ENCODE measurements around the gene LY86.
A peak's percentile ranks its signal among the peaks of the same experiment; 100 is the strongest.

The LY86 gene

DNA sequence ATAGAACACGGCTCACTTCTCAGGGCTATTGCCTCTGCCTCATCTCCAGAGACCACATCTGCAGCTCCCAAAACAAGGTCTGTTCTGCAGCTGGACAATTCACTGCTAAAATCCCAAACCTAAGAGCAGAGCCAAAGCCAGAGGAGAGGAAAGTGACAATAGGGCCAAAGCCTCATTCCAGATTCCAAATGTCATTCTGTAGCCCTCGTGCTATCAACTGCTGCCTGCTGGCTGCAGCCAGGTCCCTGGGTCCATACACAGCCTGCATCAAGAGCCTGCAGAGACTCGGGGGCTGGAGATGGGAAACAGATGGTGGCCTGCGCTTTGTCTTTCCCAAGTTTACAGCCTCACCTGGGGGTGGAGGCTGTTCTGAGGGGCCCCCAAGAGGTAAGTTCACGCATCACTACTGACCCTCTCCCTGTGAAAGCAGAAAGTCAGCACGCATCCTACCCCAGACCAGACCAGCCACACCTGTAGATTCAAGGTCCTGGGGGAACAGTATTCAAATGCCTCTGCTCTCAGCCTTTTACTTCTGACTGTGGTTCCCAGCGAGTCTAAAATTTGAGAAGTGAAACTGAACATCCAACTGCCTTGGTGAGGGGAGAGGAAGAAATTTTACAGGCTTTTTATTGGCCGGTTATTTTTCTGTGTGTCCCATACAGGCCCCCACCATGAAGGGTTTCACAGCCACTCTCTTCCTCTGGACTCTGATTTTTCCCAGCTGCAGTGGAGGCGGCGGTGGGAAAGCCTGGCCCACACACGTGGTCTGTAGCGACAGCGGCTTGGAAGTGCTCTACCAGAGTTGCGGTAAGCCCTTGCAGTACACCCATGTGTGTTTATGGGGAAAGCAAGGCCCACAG lies at the start of gene LY86:
Gene LY86 (plus strand): TSS at position 657 of the 860 bp plus-strand sequence. CDS start 15 bp downstream, at position 672.
- DNase-seq (ENCODE audit: low read depth, low spot score) = no peak

DNA sequence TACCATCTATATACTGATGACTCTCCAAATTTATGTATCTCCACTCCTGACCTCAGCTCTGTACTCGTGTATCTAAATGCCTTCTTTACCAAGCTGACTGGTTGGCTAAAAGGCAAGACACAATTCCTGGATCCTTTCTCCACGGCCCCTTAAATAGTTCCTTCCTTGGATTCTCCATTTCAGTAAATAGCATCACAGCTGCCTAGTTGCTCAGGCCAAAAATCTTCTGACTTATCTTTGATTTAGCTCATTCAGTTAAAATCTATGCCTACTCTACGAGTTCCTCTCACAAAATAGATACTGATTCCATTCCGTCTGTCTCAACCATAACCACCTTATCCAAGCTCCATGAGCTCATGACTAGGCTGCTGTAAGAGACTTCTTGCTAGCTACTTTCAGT lies 49.5 kb upstream of the LY86 start:
- no peak for DNase-seq (ENCODE audit: low read depth, low spot score)

DNA sequence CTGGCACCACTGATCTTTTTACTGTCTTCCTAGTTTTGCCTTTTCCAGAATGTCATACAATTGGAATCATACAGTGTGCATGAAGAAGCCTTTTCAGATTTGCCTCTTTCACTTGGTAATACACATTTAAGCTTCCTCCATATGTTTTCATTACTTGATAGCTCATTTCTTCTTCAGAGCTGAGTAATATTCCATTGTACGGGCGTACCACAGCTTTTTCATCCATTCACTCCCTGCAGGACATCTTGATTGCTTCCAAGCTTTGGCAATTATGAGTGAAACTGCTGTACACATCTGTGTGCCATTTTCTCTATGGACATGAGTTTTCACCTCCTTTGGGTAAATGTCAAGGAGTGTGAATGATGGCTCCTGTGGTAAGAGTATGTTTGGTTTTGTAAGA lies 46.2 kb upstream of the LY86 start:
- DNase-seq (ENCODE audit: low read depth, low spot score) = no peak

GRCh38 chr6:6543181-6543879 lies 45.2 kb upstream of the LY86 start:
- DNase-seq (ENCODE audit: low read depth, low spot score) = no peak

GRCh38 chr6:6545616-6546317 lies 42.8 kb upstream of the LY86 start:
- no peak for DNase-seq (ENCODE audit: low read depth, low spot score)

DNA sequence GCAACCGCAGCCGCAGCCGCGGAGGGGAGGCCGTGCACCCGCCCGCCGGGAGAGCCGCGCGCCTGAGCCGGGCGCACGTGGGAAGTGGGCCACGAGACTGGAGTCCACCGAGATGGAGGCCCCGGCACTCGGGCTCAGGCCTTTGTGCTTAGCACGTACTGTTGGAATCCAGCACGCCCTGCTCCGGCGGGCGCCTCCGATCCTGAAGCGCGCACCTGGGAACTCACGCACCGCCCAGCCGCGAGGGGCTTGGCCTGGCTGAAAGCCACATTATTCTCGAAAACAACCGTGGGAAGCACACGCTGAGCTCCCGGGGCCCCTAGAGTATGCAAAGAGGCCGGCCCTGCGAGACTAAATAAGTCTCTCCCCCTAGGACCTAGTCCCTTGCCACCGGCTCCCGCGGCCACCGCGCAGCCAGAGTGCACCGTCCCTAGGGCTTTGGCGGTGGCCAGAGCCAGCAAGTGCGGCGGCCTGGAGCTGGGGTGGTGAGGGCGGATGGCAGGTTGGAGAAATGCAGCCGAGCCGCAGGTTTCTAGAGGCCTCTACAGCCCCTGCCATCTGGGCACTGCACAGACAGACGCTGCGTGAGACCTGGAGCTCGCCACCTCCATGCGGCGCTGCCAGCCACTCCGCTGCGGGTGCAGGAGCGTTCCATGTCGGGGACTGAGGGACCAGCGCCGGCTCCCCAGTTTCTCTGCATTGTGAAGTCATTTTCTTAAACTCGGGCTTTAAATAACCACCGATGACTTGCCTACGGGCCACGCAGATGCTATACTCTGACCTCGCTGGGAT lies 42.0 kb upstream of the LY86 start:
- no peak for DNase-seq (ENCODE audit: low read depth, low spot score)

DNA sequence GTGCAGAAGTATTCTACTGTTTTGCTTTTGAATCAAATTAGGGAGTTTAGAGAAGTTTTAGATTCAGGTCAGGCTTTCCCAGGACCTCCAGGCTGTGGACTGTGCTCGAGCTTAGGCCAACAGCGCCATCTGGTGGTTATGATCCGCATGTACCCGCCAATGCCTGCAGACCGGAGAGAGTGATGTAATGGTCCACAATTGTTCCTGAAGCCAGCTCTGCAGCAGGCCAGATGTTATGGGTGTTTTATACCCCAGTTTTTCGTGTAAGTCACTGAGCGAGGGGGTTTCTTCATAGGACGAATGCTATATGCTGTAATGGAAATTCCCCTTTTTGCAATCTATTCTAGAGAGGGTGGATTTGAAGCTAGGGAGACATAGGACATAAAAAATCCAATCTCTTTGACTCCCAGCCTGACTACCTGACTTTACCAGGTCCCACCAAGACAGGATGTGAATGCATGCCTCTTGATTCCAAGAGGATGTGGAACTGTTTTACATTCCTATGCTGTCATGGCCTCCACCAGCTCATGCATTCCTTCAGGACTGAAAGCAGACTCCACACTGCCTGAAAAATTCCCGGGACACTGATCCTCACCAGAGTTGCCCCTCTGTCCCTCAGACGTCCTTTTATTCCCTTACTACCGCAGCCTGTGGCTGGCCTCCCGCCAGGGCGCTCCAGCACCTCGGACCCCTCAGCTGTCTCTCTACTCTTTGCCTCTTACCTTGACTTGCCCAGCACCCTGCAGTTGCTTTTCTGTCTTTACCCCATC lies 41.2 kb upstream of the LY86 start:
- DNase-seq (ENCODE audit: low read depth, low spot score) = peak; percentile 64

- no peak for DNase-seq (ENCODE audit: low read depth, low spot score)
These were observed 32.3 kb upstream of the LY86 start for GRCh38 chr6:6556161-6556737.

DNA sequence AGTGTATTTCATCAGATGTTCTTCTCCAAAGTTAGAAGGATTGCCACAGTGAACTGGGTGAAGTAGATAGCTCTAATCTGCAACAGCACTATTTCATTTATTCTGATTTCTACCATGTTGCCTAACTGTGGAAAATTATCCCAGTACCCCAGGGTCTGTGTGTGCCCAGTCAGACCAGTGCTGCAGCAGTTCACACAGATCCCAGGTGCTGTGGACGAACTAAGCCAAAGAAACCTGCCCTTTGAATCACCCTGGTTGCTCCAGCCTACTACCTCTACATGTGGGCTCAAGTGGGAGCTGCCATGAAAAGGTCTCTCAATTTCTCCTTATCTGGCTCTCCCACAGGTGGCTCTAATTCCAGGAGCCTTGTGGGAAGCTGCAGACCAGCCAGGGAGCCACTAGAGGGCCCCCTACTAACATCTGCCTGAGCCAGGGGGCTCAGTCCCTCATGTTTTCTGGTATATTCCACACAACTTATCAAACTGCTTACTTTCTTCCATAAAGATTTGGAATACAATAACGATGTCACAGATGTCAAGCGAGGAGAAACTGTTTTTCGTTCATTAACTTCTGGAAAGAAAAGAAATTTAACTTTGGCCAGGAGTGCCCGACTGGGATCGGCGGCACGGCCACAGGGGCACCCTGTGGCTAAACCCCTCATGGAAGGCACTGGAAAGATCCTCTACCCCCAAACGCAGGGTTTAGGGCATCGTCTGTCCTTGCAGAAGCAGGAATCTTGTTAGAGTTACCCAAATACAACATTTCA lies 31.6 kb upstream of the LY86 start:
- DNase-seq (ENCODE audit: low read depth, low spot score) = no peak

DNA sequence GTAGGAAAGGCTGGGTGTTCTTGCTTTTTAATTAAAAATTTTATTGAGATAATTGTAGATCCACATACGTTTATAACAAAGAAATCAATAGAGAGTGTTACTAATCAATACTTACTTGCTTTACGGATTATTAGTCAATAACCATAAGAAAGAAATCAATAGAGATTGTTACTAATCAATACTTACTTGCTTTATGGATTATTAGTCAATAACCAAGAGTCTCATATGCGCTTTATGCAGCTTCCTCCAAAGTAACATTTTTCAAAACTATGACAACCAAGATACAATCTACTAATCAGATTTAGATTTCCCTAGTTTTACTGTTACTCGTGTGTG lies 31.0 kb upstream of the LY86 start:
- DNase-seq (ENCODE audit: low read depth, low spot score) = no peak

GRCh38 chr6:6557886-6558285 lies 30.6 kb upstream of the LY86 start:
- DNase-seq (ENCODE audit: low read depth, low spot score) = no peak

- DNase-seq (ENCODE audit: low read depth, low spot score) = no peak
These were observed 28.4 kb upstream of the LY86 start for GRCh38 chr6:6559994-6560570.

DNA sequence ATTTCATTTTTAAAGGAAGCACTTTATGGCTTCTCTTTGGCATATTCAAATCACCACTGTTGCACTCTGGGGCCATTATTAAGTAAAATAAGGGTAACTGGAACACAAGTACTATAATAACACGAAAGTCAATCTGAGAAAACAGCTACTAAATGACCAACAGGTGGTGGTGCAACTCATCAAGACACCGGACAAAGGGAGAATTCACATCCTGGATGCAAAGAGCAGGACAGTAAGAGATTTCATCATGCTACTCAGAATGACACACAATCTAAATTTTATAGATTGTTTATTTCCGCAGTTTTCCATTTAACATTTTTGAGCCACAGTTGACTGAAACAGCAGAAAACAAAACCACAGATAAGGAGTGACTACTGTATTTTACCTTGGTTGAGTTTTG lies 27.6 kb upstream of the LY86 start:
- DNase-seq (ENCODE audit: low read depth, low spot score) = no peak

DNA sequence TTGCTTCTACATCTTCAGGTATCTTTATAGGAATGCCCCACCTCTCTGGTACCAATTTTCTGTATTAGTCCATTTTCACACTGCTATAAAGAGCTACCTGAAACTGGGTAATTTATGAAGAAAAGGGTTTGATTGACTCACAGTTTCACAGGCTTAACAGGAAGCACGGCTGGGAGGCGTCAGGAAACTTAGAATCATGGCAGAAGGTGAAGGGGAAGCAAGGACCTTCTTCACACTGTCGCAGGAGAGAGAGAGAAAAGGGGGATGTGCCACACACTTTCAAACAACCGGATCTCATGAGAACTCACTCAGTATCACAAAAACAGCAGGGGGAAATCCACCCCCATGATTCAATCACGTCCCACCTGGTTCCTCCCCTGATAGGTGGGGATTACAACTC lies 24.4 kb upstream of the LY86 start:
- DNase-seq (ENCODE audit: low read depth, low spot score) = no peak

DNA sequence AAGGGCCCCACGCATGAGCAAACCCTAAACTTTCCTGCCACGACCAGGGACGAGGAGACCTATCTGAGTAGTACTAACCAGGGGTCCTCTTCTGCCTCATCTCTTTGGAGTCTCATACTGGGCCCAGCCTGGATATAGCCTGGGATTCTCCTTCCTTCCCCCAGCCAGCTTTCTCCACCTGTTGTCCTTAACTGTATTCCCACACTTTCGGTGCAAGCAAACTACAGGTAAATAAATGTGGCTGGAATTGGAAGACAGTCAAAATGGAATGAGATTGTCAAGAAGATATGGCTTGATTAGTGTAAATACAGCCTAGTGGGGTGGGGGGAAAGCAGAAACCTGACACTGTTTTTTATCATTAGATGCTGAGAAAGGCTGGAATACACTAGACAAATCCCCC lies 23.5 kb upstream of the LY86 start:
- no peak for DNase-seq (ENCODE audit: low read depth, low spot score)

DNA sequence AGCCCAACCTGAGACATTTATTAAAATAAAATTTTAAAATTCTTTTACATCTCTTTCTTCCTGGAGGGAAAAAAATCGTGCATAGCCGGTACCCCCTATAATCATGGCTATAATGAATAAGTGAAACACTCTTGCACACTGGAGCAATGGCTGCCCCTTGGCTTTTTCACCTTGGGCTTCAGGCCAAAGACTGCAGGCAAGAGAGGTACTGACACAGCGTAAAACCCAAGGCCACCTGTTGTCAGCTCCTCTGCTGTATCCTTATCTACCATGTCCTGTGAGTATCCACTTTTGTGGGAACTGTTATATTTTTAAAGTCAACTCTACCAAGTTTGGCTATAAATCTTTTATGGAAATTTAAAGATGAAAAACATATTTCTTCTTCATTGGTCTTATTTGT lies 23.0 kb upstream of the LY86 start:
- no peak for DNase-seq (ENCODE audit: low read depth, low spot score)

- DNase-seq (ENCODE audit: low read depth, low spot score) = no peak
These were observed 21.8 kb upstream of the LY86 start for GRCh38 chr6:6566766-6567165.

DNA sequence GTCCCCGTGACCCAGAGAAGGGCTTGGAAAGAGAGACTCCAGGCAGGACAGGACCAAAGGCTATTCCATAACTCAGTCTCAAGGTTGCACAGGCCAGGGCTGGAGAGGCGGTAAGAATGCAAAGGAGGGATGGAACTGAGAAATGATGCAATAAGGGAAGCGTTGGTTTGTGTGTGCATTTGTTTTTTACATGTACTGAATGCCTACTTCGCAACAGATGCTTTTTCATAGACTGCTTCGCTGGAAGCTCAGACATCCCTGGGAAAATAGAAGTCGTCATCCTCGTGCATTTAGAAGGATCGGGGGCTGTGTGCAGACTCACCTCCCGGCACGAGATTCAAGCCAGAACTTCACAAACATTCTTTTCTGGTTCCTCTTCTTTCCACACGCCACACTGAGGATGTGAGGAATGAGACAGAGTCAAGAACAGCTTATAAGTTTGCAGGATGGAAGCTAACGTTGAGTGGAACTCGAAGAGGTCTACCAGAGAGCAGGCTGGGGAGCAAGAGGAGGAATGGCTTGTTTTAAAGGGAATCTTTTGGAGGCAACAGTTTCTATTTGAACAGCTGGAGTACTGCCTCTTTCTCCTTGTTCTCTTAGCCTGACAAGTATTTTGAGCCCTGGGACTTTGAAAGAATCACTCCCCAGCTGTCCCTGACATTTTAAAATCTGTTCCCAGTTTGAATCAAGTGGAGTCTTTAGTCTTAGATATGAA lies 19.3 kb upstream of the LY86 start:
- DNase-seq (ENCODE audit: low read depth, low spot score) = no peak

DNA sequence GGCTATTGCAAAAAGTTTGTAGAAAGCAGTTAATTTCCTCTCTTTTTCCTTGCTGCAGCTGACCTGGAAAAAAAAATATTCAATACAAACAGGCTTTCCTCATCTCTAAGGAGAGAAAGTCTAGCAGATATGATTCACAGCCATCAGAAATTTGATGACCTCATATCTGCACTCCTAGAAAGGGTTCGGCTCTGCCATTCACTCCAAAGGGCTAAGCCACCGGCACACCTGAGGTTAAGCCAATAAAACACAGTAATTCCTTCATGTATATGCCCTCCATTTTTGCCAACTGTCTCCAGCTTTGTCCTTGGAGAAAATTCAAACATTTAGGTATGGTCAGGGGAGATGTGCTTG lies 18.7 kb upstream of the LY86 start:
- no peak for DNase-seq (ENCODE audit: low read depth, low spot score)

Measured in activated naive CD8-positive, alpha-beta T cell treated with anti-CD3 and anti-CD28 coated beads, Interleukin-2, amount 50 U/mL, for 16 hours (primary cell).